Ovary (tissue), 9 donors: ENCODE data around the gene TBL1XR1. TPM values are rescaled to one million over a fixed set of nuclear protein-coding genes. Genes with fewer than 3 reads are reported as not detected.

ENCODE experiments used
- DNase-seq, 5 donors: peaks; one replicate each; pipeline ENCODE4 v3.0.0-alpha.2; 2019 to 2020
- H3K27ac ChIP-seq, 2 donors: fragments of 200-600 bp; one replicate each; pipeline versions ENCODE4 v1.5.1 to v1.8.0; 2019 to 2022
- H3K27me3 ChIP-seq: fragments of 200-600 bp; one replicate; pipeline ENCODE4 v1.8.0; 2022
- H3K36me3 ChIP-seq: fragments of 200-600 bp; sonication (generic); one replicate; pipeline ENCODE4 v1.5.1; 2019
- H3K4me1 ChIP-seq: one replicate; pipeline ENCODE4 v1.8.1; 2013; ENCODE audit warnings: mild to moderate bottlenecking, moderate library complexity; ENCODE audit not compliant: insufficient read depth
- H3K4me3 ChIP-seq: fragments of 200-600 bp; sonication (generic); one replicate; pipeline ENCODE4 v1.5.1; 2017
- H3K9me3 ChIP-seq, 2 donors: fragments of 200-600 bp in 1 of 2; sonication (generic) in 1 of 2; one replicate each; pipeline versions ENCODE4 v1.5.1 to v1.8.1; 2013 to 2019; ENCODE audit warnings: mild to moderate bottlenecking in 1 of 2, moderate library complexity in 1 of 2
- EP300 ChIP-seq: sonication (generic); formaldehyde crosslinking; IDR thresholded peaks from one replicate; pipeline ENCODE4 v1.6.1; 2017; ENCODE audit warnings: antibody characterized with exemption
- POLR2A ChIP-seq: fragments of 450-650 bp; IDR thresholded peaks from one replicate; pipeline ENCODE4 v1.6.1; 2017; ENCODE audit warnings: antibody characterized with exemption, mild to moderate bottlenecking, moderate library complexity
- WGBS, 3 donors: extraction: QIAGEN DNeasy Blood & Tissue Kit in 1 of 3; methylation state at CpG; one replicate each; pipeline versions ENCODE4 v1.1.5 to v1.1.7; 2013 to 2017; 5-methylcytosine and 5-hydroxymethylcytosine counted together
- intact Hi-C, 4 donors: fragments of 100-400 bp; cut with DNase I; formaldehyde crosslinking; loops; one replicate each; pipeline versions ENCODE4 v1.11.0 to v1.15.1; 2022 to 2023
- polyA plus RNA-seq, 2 donors: library from polyadenylated mRNA; stranded (reverse); fragments of 200-250 nt in 1 of 2; fragments of 350-450 nt in 1 of 2; fragmentation: Illumina TruSeq in 1 of 2; extraction: RNeasy Lipid Tissue Mini Kit (QIAGEN cat#74804) in 1 of 2; gene quantifications; one replicate each; pipeline ENCODE4 v1.2.3, GENCODE V29; 2013 to 2014
- total RNA-seq, 7 donors: library from RNA; depleted of rRNA in 2 of 7; stranded (reverse); fragments of >200 nt in 2 of 7; fragmentation: NEBNext Ultra II Directional in 3 of 7; extraction: Animal tissue kit (Norgen Biotek cat#: 25700) in 3 of 7; gene quantifications; one replicate each; pipeline versions ENCODE4 v1.1.0 to v1.2.4, GENCODE V29; 2016 to 2023
- TF ChIP-seq, protein P1 (sequence below), 3 donors: fragments of 450-650 bp in 2 of 3; fragments of 200-600 bp in 1 of 3; IDR thresholded peaks; one replicate each; pipeline versions ENCODE4 v1.5.1 to v1.8.0; 2016 to 2022; ENCODE audit warnings: antibody characterized with exemption in 3 of 3, mild to moderate bottlenecking in 1 of 3
- donor health status: DM: no; HTN: no; CAD: no; lungs with moderate emphysema.
- donor health status: DM: no; HTN: no; CAD: no.
- donor health status: Bipolar disorder and iron deficiency.
- donor health status: DM: yes; HTN: yes; CAD: no.
- donor health status: DM: no; HTN: no; CAD: no.
- donor health status: DM: yes; HTN: yes; CAD: no.

Gene TBL1XR1
- total and polyA plus RNA-seq, 9 donors = 30.0 to 160 (median 114) TPM

DNA sequence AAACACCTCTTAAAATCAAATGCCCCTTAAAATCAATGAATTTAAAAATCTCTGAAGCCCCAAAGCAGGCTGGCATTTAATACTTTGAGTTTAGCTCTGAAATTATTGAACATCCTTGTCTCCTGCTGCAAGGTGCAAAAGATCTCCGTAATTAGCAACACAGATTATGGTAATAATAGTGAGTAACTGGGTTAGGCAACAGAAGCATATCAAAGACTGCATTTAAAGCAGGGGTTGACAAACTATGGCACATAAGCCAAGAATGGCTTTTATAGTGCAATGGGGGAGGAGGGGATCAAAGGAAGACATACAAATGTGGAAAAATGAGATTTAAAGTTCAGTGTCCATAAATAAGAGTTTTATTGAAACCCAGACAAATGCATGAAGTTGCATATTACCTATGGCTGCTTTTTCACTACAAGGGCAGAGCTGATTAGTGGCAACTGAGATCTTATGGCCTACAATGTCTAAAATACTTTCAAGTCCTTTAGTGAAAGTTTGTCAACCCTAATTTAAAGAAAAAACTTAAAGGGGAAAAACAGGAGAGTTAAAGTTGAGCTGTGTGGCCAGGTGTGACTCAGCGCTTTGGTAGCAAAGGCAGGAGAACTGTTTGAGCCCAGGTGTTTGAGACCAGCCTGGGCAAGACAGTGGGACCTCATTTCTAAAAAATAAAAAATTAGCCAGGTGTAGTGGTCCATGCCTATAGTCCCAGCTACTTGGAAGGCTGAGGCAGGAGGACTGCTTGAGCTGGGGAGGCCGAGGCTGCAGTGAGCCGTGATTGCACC lies 157.6 kb downstream of the TBL1XR1 start:
- Histone ChIP-seq H3K4me3 (no peak overlapping the region), H3K9me3 (no peaks in the 10 kb centered on the region), H3K27ac (no peak overlapping the region), H3K27me3 (no peaks in the 10 kb centered on the region), H3K36me3 (no peaks in the 10 kb centered on the region), H3K4me1 (peaks cover 3% of the 10 kb centered on the region)
- no peak for DNase-seq
- TF ChIP-seq EP300 = no peak
- no peak for TF ChIP-seq POLR2A
- TF ChIP-seq, protein P1, sequence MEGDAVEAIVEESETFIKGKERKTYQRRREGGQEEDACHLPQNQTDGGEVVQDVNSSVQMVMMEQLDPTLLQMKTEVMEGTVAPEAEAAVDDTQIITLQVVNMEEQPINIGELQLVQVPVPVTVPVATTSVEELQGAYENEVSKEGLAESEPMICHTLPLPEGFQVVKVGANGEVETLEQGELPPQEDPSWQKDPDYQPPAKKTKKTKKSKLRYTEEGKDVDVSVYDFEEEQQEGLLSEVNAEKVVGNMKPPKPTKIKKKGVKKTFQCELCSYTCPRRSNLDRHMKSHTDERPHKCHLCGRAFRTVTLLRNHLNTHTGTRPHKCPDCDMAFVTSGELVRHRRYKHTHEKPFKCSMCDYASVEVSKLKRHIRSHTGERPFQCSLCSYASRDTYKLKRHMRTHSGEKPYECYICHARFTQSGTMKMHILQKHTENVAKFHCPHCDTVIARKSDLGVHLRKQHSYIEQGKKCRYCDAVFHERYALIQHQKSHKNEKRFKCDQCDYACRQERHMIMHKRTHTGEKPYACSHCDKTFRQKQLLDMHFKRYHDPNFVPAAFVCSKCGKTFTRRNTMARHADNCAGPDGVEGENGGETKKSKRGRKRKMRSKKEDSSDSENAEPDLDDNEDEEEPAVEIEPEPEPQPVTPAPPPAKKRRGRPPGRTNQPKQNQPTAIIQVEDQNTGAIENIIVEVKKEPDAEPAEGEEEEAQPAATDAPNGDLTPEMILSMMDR (IDR thresholded peaks at IDR 0.05) = no peak
- intact Hi-C loops = loop anchor here in 1 of 4 donors (10.0 kb wide), 1 partner anchor 315 kb away; no protein-coding TSS in a partner anchor
- WGBS, 3 donors = 87 to 96% (median 96%) methylated on average over 4 of the region's 4 CpGs

DNA sequence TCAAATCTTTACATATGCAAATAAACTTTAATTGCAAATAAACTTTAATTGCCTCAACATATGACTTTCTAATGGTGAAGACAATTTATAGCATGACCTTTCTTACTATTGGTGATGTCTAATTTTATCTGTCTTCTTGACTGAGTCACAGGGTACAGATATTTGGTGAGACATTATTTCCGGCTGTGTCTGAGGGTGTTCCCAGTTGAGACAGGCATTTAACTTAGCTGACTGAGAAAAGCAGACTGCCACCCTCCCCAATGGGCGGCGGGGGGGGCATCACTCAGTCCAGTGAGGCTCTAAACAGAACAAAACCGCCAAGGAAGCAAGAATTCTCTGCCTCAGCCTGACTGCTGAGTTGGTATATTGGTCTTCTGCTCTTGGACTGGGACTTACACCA lies 160.0 kb downstream of the TBL1XR1 start:
- intact Hi-C loops = no loop called here
- 82 to 93% (median 84%) methylated on average over 4 of the region's 4 CpGs for WGBS, 3 donors
- no peak for DNase-seq
- H3K4me1 ChIP-seq = peaks cover 3% of the 10 kb centered on the region
- H3K4me3 ChIP-seq = no peak overlapping the region
- TF ChIP-seq POLR2A (no peak), EP300 (no peak)
- TF ChIP-seq, protein P1 (IDR thresholded peaks at IDR 0.05) = no peak
- no peaks in the 10 kb centered on the region for H3K9me3 ChIP-seq
- no peaks in the 10 kb centered on the region for H3K36me3 ChIP-seq
- no peak overlapping the region for H3K27ac ChIP-seq
- no peaks in the 10 kb centered on the region for H3K27me3 ChIP-seq

DNA sequence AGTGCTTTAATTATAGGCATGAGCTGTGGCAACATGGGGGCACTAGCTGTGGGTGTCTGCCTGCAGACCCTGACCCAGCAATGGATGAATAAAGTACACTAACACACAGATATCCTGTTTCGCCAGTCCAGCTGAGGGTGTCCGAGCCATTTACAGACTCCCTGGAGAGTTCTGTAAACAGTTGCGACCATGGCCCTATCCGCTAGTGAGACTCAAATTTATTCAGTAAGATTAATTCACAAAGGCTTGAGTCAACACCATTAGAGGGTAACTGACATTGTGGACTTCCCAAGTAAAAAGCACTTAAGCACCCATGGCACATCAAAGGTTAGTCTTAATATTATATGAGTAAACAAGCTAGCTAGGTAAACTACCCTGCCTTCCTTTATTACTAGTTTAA lies 161.6 kb downstream of the TBL1XR1 start:
- Histone ChIP-seq H3K4me1 (no peaks in the 10 kb centered on the region), H3K36me3 (no peaks in the 10 kb centered on the region)
- WGBS, 3 donors = 95 to 98% (median 97%) methylated on average over 4 of the region's 4 CpGs

DNA sequence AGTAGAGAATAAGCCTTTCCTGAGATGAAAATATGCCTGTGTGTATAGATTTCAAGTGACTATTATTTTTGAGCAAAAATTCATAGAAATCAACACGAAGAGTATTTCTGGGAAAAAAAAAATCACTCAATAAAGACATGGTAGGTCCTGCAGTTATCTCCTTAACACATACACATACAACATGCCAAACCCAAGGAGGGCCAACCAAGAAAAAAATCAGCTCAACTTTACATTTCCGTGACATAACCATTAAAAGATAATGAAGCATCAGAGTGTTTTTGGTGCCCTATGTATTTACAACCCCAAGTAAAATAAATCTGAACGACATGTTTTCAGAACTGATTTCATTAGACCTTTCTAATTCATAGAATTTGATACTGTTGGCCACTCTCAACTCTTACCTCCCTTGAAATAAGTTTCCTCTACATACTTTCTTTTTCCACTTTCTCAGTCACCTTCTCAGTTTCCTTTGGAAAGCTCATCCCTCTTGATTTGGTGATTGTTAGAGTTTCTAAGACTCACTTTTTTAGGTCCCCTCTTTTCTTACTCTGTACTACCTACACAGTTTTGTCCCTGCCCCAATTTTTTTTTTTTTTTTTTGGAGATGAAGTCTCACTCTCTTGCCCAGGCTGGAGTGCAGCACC lies 162.3 kb downstream of the TBL1XR1 start:
- Histone ChIP-seq H3K4me1 (no peaks in the 10 kb centered on the region), H3K27me3 (no peaks in the 10 kb centered on the region), H3K4me3 (no peak overlapping the region), H3K27ac (no peak overlapping the region), H3K36me3 (no peaks in the 10 kb centered on the region), H3K9me3 (no peaks in the 10 kb centered on the region)
- no peak for DNase-seq
- TF ChIP-seq POLR2A (no peak), EP300 (no peak)
- TF ChIP-seq, protein P1 (IDR thresholded peaks at IDR 0.05) = no peak
- intact Hi-C loops = no loop called here
- WGBS, 3 donors = 63 to 93% (median 89%) methylated on average over 3 of the region's 3 CpGs

More for the DNA sequence above, 161.6 kb downstream of the TBL1XR1 start:
- Histone ChIP-seq H3K9me3 (no peaks in the 10 kb centered on the region), H3K4me3 (no peak overlapping the region), H3K27ac (no peak overlapping the region), H3K27me3 (no peaks in the 10 kb centered on the region)
- intact Hi-C loops = no loop called here
- TF ChIP-seq, protein P1 (IDR thresholded peaks at IDR 0.05) = no peak
- no peak for TF ChIP-seq EP300
- TF ChIP-seq POLR2A = no peak
- DNase-seq = no peak
